CD14-positive monocyte (primary cell): ENCODE results near the gene DENND6A. TPM values are rescaled to one million over a fixed set of nuclear protein-coding genes. Genes with fewer than 3 reads are reported as not detected.
A peak's percentile ranks its signal among the peaks of the same experiment; 100 is the strongest.

Experiments used
- DNase-seq, 3 donors: peaks; one replicate each; pipeline ENCODE4 v3.0.0-alpha.2; 2011 to 2022
- H2AFZ ChIP-seq: 2 replicates; pipeline ENCODE4 v1.6.0; 2012; ENCODE audit warnings: mild to moderate bottlenecking, low read depth, low read length, inconsistent platforms; ENCODE audit not compliant: insufficient read depth, poor library complexity, severe bottlenecking
- H3K27ac ChIP-seq, 2 donors: 1 replicate in 1 of 2; 2 replicates in 1 of 2; pipeline ENCODE4 v1.5.1; 2012 to 2013; ENCODE audit warnings: low read length in 2 of 2, control low read depth in 1 of 2, inconsistent platforms in 1 of 2, low read depth in 1 of 2, mild to moderate bottlenecking in 1 of 2
- H3K27me3 ChIP-seq, 2 donors: one replicate each; pipeline versions ENCODE4 v1.6.0 to v1.6.1; 2011 to 2013; ENCODE audit warnings: low read length in 2 of 2; ENCODE audit not compliant: control insufficient read depth in 2 of 2, insufficient read depth in 2 of 2
- H3K36me3 ChIP-seq, 2 donors: replicated peaks in 1 of 2; 1 replicate in 1 of 2; 2 replicates in 1 of 2; pipeline versions ENCODE4 v1.5.1 to v1.6.1; 2012 to 2013; ENCODE audit warnings: low read length in 2 of 2, control low read depth in 1 of 2, inconsistent platforms in 1 of 2, mild to moderate bottlenecking in 1 of 2; ENCODE audit not compliant: insufficient read depth in 2 of 2, control insufficient read depth in 1 of 2
- H3K4me1 ChIP-seq, 2 donors: 1 replicate in 1 of 2; 2 replicates in 1 of 2; pipeline versions ENCODE4 v1.5.1 to v1.6.1; 2012 to 2013; ENCODE audit warnings: low read length in 2 of 2, control low read depth in 1 of 2, inconsistent platforms in 1 of 2, mild to moderate bottlenecking in 1 of 2, moderate library complexity in 1 of 2; ENCODE audit not compliant: insufficient read depth in 2 of 2, control insufficient read depth in 1 of 2
- H3K4me2 ChIP-seq: replicated peaks from 2 replicates; pipeline ENCODE3; 2012; ENCODE audit warnings: low read length, moderate library complexity, mild to moderate bottlenecking; ENCODE audit not compliant: poor library complexity, severe bottlenecking; ENCODE audit errors: extremely low read depth
- H3K4me3 ChIP-seq, 3 experiments: fragments of 200-600 bp in 1 of 3; sonication (generic) in 1 of 3; replicated peaks in 1 of 3; 1 replicate in 2 of 3; 2 replicates in 1 of 3; pipeline ENCODE4 v1.5.1; 2011 to 2013; ENCODE audit warnings: low read length in 3 of 3, mild to moderate bottlenecking in 3 of 3, control low read depth in 2 of 3, low read depth in 2 of 3, inconsistent platforms in 1 of 3, moderate library complexity in 1 of 3
- H3K79me2 ChIP-seq: 2 replicates; pipeline ENCODE4 v1.6.0; 2012; ENCODE audit warnings: mild to moderate bottlenecking, control low read depth, inconsistent platforms, low read length, moderate library complexity; ENCODE audit not compliant: insufficient read depth
- H3K9ac ChIP-seq: 2 replicates; pipeline ENCODE4 v1.6.0; 2017; ENCODE audit warnings: low read length, mild to moderate bottlenecking; ENCODE audit not compliant: insufficient read depth, poor library complexity, severe bottlenecking
- H3K9me3 ChIP-seq, 2 donors: replicated peaks in 1 of 2; 1 replicate in 1 of 2; 2 replicates in 1 of 2; pipeline versions ENCODE4 v1.5.1 to v1.6.1; 2012 to 2013; ENCODE audit warnings: low read length in 2 of 2, control low read depth in 1 of 2; ENCODE audit not compliant: control insufficient read depth in 1 of 2, insufficient read depth in 1 of 2
- H4K20me1 ChIP-seq: 2 replicates; pipeline ENCODE4 v1.6.0; 2012; ENCODE audit warnings: mild to moderate bottlenecking, low read length, control low read depth, moderate library complexity; ENCODE audit not compliant: insufficient read depth
- H3K27ac Mint-ChIP-seq, 7 donors: one replicate each; pipeline ENCODE4 v1.8.0; 2020; ENCODE audit warnings: mild to moderate bottlenecking in 7 of 7, mixed read lengths in 7 of 7, moderate library complexity in 6 of 7, inconsistent platforms in 2 of 7
- H3K27me3 Mint-ChIP-seq, 3 donors: one replicate each; pipeline ENCODE4 v1.8.0; 2021 to 2022; ENCODE audit warnings: low read depth in 3 of 3, mild to moderate bottlenecking in 3 of 3, mixed read lengths in 3 of 3, moderate library complexity in 3 of 3, inconsistent platforms in 1 of 3
- H3K36me3 Mint-ChIP-seq, 2 donors: one replicate each; pipeline ENCODE4 v1.8.0; 2020; ENCODE audit warnings: mixed read lengths in 2 of 2, inconsistent platforms in 1 of 2, mild to moderate bottlenecking in 1 of 2
- H3K4me1 Mint-ChIP-seq: one replicate; pipeline ENCODE4 v1.8.0; 2020; ENCODE audit warnings: mild to moderate bottlenecking, mixed read lengths
- H3K4me3 Mint-ChIP-seq, 2 donors: one replicate each; pipeline ENCODE4 v1.8.0; 2020; ENCODE audit warnings: mild to moderate bottlenecking in 2 of 2, mixed read lengths in 2 of 2, moderate library complexity in 1 of 2
- H3K9me3 Mint-ChIP-seq, 7 donors: one replicate each; pipeline ENCODE4 v1.8.0; 2020 to 2022; ENCODE audit warnings: mixed read lengths in 7 of 7, mild to moderate bottlenecking in 6 of 7, moderate library complexity in 6 of 7, inconsistent platforms in 2 of 7
- CTCF ChIP-seq: fragments of 200-600 bp; IDR thresholded peaks from one replicate; pipeline ENCODE4 v1.8.0; 2022; ENCODE audit warnings: antibody characterized with exemption, mild to moderate bottlenecking
- WGBS: methylation state at CpG from one replicate; pipeline ENCODE4 v1.1.5; 2013; ENCODE audit warnings: missing lambda C conversion rate; ENCODE audit not compliant: insufficient coverage; 5-methylcytosine and 5-hydroxymethylcytosine counted together
- intact Hi-C, 2 donors: fragments of 100-400 bp; cut with micrococcal nuclease; formaldehyde crosslinking; loops; one replicate each; pipeline versions ENCODE4 v1.15.0 to v1.15.1; 2023
- polyA plus RNA-seq, 3 donors: library from polyadenylated mRNA; depleted of rRNA in 1 of 3; unstranded in 2 of 3; stranded (reverse) in 1 of 3; fragments of 300-500 nt in 2 of 3; fragments of >200 nt in 1 of 3; fragmentation: Illumina TruSeq in 2 of 3; gene quantifications; 1 replicate in 2 of 3; 2 replicates in 1 of 3; pipeline ENCODE4 v1.2.3, GENCODE V29; 2012 to 2021

The DENND6A gene
- polyA plus RNA-seq, 3 donors, result 10.8 to 20.8 (median 15.4) TPM

DNA sequence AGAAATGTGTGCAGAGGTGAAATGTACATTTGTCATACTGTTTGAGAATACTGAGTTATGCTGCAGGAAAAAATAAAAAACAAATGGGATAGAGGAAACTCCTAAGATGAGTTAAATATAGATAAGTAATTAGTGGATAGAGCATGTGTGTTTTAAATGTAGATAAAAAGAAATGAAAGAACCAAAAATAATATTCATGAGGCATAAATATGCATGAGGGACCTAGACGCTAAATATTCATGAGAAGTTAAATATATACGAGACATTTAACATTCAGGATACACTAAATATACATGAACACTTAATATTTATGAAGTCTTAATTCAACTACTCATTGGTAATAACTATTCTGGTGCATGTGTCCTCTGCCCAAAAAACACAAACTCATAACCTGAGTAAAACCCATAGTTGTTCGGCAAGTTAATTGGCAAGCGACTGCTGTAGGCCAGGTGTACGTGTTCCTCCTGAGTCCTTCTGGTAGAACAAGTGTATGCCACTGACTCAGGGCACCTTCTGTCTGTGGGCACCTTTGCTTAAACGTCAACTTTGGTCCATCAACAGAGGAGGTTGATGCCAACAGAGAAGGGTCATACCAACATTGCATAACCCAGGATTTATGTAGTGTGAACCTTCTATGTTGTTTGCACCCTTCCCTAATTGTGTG is 24.5 kb upstream of the DENND6A start:
- no peaks in the 10 kb centered on the region for H3K9me3 ChIP-seq
- intact Hi-C loops, result no loop called here
- no peak overlapping the region for H3K4me2 ChIP-seq
- H3K4me3 Mint-ChIP-seq, result no peak overlapping the region
- H3K27me3 ChIP-seq, result no peaks in the 10 kb centered on the region
- no peaks in the 10 kb centered on the region for H3K9me3 Mint-ChIP-seq
- no peaks in the 10 kb centered on the region for H3K36me3 ChIP-seq
- H3K9ac ChIP-seq, result no peak overlapping the region
- H4K20me1 ChIP-seq, result no peaks in the 10 kb centered on the region
- no peaks in the 10 kb centered on the region for H3K4me1 Mint-ChIP-seq
- H3K27ac ChIP-seq, result no peak overlapping the region
- WGBS, result 98% methylated on average over 4 of the region's 6 CpGs
- H3K4me1 ChIP-seq, result no peaks in the 10 kb centered on the region
- H2AFZ ChIP-seq, result no peak overlapping the region
- peak overlapping the region in 3 of 7 donors; percentile 16 to 61 (median 52) for H3K27ac Mint-ChIP-seq
- peaks cover 0 to 2% (median 0%) of the 10 kb centered on the region in 3 donors for H3K27me3 Mint-ChIP-seq
- no peaks in the 10 kb centered on the region for H3K79me2 ChIP-seq
- DNase-seq, result no peak
- TF ChIP-seq CTCF, result no peak
- no peak overlapping the region for H3K4me3 ChIP-seq
- no peaks in the 10 kb centered on the region for H3K36me3 Mint-ChIP-seq

DNA sequence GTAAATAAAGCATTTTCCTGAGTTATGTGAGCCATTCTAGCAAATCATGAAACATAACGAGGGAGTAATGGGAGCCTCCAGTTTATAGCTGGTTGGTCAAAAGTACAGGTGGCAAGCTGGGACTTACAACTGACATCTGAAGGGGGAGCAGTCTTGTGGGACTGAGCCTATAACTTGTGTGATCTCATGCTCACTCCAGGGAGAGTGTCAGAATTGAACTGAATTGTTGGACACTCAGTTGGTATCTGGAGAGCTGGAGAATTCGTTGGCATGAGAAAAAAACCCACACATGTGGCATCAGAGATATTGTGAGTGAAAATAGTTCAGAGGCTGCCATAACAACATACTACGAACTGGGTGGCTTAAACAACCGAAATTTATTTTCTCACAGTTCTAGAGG is 22.8 kb upstream of the DENND6A start:
- H2AFZ ChIP-seq, result no peak overlapping the region
- intact Hi-C loops, result no loop called here

More for the DNA sequence above, 22.8 kb upstream of the DENND6A start:
- Mint-ChIP-seq H3K36me3 (no peaks in the 10 kb centered on the region), H3K4me1 (no peaks in the 10 kb centered on the region), H3K9me3 (no peaks in the 10 kb centered on the region), H3K27ac (no peak overlapping the region), H3K27me3 (peaks cover 0 to 2% (median 0%) of the 10 kb centered on the region in 3 donors), H3K4me3 (no peak overlapping the region)
- H3K79me2 ChIP-seq, result no peaks in the 10 kb centered on the region
- no peaks in the 10 kb centered on the region for H4K20me1 ChIP-seq
- WGBS, result 100% methylated on average over 1 of the region's 4 CpGs
- no peaks in the 10 kb centered on the region for H3K4me1 ChIP-seq
- no peaks in the 10 kb centered on the region for H3K27me3 ChIP-seq
- H3K9ac ChIP-seq, result no peak overlapping the region
- H3K27ac ChIP-seq, result no peak overlapping the region
- no peak overlapping the region for H3K4me3 ChIP-seq
- H3K36me3 ChIP-seq, result no peaks in the 10 kb centered on the region
- H3K9me3 ChIP-seq, result no peaks in the 10 kb centered on the region
- H3K4me2 ChIP-seq, result no peak overlapping the region
- TF ChIP-seq CTCF, result no peak
- no peak for DNase-seq
